Endometrial microvascular endothelial cells (primary cell): ENCODE measurements around the gene PRR9. TPM values are rescaled to one million over a fixed set of nuclear protein-coding genes. Genes with fewer than 3 reads are reported as not detected.
"Not testable (repeated sequence)": the region's sequence is repeated elsewhere in the genome, so short reads cannot be mapped to it uniquely, and the experiment has no call there.

ENCODE experiments used
- in situ Hi-C: cut with HindIII; loops from 2 replicates; pipeline ENCODE4 v1.10.0; 2017; ENCODE audit warnings: low sequenced_read_pairs, low pct_unique_long_range_greater_than_20kb; ENCODE audit errors: inconsistent ontology term
- total RNA-seq: library from RNA; depleted of rRNA; stranded (reverse); fragments of >200 nt; gene quantifications from one replicate; pipeline ENCODE4 v1.2.3, GENCODE V29; 2015; ENCODE audit errors: inconsistent ontology term

The PRR9 gene
- total RNA-seq, 1 donor from 2014 or later = not detected

DNA sequence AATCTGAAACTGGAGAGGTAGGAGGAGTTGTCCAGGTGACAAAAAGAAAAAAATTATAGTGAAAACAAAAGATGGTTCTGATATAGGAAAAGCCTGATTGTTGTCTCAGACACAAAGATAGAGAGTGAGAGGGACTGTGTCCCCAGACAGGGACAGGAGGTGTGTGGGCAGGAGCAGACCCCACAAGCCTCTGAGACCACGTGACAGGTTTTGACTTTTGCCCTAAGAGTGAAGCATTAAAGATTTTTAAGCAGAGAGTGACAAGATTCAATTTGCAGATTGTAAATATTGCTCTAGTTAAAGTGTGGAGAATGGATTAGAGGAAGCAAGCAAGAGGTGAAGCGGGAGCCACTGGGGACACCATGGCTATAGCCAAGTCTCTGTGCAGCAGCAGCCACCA is 10.4 kb downstream of the PRR9 start:
- in situ Hi-C loops = no loop called here

DNA sequence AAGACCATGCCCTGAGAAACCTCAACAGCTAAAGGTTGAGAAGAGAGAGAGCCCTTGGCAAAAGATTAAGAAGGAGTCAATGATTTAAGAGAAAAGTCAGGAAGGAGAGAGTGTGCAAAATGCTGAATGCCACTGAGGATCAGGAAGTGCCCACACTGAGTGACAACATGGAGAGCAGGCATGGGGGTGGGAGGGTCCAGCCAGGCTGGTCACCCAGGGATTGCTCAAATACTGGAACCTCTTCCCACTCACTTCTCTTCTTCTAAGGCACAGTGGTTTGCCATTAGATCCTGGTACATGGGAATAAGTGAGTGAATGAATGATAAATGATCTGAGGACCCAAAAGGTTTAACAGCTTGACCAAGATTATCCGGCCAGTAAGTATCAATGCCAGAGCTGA is 11.1 kb downstream of the PRR9 start:
- in situ Hi-C loops = no loop called here

DNA sequence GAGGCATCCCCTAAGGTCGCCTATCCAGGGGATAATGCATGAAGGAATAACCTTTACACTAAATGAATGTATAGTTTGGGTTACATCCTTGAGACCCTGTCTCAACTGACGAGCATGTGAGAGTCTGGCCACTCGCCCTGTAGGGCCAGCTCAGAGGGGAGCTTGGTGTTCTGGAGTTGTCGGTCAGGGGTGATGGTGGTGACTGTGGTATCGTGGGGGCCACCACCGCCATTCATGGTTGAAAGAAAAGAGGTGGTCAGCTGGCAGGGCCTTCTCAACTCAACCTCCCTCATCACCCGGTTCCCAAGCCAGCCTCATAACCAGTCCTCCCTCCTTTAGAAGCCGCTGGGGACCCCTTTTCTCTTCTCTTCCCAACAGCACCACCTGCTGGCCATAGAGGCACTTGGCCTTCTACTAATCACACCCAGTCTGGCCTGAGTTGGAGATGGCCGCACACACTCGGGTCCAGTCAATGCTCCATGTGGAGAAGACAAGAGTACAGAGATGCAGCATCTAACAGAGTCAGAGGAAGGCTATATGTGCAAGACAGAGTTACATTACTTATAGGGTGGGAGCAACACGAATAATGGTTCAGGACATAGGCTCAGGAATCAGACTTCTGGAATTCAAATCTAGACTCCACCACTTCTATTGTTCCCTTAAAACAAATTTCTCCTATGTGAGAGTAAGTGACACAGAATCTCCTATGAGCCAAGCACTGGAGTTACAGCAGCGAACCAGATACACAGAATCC is 11.9 kb downstream of the PRR9 start:
- in situ Hi-C loops = not testable (repeated sequence)

- in situ Hi-C loops = no loop called here
Measured at GRCh38 chr1:153231363-153231762, 14.0 kb downstream of the PRR9 start.

DNA sequence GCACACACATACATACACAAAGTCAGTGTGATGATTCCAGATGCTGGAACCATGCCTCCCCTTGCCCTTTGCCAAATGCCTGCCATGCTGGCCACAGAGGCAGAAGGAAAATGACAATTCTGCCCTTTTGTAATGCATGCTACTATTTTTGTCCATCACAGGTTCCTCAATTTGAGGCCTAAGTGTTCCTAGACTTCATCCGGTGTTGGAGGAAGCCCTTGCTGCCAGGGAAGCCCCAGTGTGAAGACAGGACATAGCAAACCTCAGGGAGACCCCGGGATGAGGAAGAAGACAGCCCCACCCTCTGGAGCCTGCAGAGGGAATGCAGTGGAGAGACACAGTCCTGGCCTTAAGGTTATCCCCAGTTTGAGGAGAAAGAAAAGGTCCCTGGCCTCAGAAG is 14.4 kb downstream of the PRR9 start:
- in situ Hi-C loops = no loop called here

- in situ Hi-C loops = no loop called here
Measured at GRCh38 chr1:153232553-153232952, 15.2 kb downstream of the PRR9 start.

- in situ Hi-C loops = no loop called here
Measured at GRCh38 chr1:153233448-153233847, 16.1 kb downstream of the PRR9 start.

GRCh38 chr1:153238527-153238926 is 21.1 kb downstream of the PRR9 start:
- in situ Hi-C loops = no loop called here

GRCh38 chr1:153242160-153242559 is 24.8 kb downstream of the PRR9 start:
- in situ Hi-C loops = no loop called here

DNA sequence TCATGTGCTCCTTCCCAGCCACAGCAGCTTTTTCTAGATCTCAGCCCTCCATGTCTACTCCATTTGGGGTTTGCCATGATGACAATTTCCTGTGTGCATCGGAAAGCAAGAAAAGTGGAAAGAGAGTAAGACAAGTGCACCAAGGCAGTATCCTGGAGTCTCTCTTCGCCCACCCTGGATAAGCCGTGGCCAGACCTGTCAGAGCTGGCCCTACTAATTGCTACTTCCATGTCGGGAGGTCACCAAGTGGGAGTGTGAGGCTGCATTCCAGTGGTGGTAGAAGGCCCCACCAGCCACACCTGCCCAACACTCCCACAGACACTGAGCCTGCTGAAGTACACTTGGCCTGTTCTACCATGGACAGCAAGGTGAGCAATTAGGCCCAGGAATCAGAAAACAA is 28.1 kb downstream of the PRR9 start:
- in situ Hi-C loops = no loop called here

GRCh38 chr1:153246018-153246417 is 28.6 kb downstream of the PRR9 start:
- in situ Hi-C loops = no loop called here

DNA sequence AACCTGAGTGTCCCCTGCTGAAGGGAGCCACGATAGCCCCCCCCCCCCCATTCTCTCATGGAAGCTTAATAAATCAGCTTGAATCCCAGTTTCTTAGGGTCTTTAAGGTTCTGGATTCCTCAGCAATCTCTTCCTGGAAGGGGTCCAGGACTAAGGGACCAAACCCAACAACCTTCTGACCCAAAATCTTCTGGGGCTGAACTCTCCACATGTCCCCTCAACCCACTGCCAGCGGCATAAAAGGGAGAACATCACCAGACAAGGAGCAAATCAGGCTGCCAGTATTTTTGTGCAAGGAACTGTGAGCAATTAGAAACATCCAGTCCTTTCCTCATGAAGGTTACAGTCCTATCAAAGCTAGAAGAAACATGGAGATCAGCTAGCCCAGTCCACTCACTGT is 29.4 kb downstream of the PRR9 start:
- in situ Hi-C loops = no loop called here

- in situ Hi-C loops = no loop called here
Measured at GRCh38 chr1:153248176-153248879, 30.9 kb downstream of the PRR9 start.

GRCh38 chr1:153250166-153250565 is 32.8 kb downstream of the PRR9 start:
- in situ Hi-C loops = no loop called here

DNA sequence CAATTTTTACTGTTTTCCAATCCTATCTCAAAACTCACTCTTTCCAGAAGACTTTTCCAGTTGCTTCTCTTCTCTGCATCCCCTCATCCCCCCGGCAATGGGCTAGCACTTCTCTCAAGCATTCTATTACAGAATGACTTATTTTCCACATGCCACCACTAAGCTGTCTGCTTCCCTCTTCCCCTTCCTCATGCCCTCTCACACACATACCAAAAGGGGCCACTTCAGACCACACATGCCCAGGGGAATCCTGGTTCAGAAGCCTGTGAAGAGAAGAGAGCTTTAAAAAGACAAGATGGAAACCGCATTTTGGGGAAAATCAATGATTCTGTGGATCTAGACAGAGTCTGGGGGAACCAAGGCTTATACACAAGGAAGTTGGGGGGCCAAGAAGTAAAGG is 33.7 kb downstream of the PRR9 start:
- in situ Hi-C loops = no loop called here

- in situ Hi-C loops = no loop called here
Measured at GRCh38 chr1:153251562-153251961, 34.2 kb downstream of the PRR9 start.

DNA sequence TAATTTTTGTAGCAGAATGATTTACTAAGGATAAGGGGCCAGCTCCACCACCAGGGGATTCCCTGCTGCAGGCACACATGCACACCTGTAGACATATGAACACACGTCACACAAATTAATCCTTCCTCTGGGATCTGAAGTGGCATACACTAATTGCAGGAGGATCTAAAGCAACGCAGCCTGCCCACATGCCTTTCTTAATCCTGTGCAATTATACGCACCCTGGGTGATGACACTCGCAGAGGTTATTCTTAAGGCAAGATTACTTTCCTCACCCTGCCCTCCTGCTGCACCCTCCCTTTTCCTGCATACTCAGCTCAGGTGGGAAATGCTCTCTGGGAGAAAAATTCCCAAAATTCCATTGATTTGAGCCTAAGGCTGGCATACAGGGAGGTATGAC is 34.6 kb downstream of the PRR9 start:
- in situ Hi-C loops = no loop called here

GRCh38 chr1:153253076-153253475 is 35.7 kb downstream of the PRR9 start:
- in situ Hi-C loops = no loop called here

GRCh38 chr1:153253693-153254092 is 36.3 kb downstream of the PRR9 start:
- in situ Hi-C loops = no loop called here

DNA sequence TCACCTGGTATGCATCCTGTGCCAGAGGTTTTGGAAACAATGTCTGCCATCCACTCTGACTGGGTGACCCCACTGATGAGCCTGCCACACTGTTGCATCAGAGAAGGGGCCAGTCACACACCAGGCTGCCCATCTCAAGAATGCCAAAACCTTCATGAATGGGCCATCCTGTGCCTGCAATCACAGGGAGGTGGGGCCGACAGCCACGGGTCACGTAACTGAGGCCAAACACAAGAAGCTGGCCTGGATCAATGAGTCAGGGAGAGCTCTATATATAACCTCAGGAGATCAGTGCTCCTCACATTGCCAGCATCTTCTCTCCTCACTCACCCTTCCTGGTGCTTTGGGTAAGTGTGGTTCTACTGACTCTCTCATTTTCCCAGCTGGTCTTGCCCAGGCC is 42.0 kb downstream of the PRR9 start, which contains the start of gene LORICRIN:
LORICRIN (plus strand) TSS at position 301 of the 400 bp plus-strand sequence. CDS start 1,263 bp downstream, outside the sequence.
- in situ Hi-C loops = no loop called here
